Peyer's patch (tissue), 4 donors: Measurements from ENCODE around the gene RASA4B.
A peak's percentile ranks its signal among the peaks of the same experiment; 100 is the strongest.

Source experiments
- POLR2A ChIP-seq, 2 donors: fragments of 450-650 bp; IDR thresholded peaks; one replicate each; pipeline ENCODE4 v1.5.1; 2017; ENCODE audit warnings: antibody characterized with exemption in 2 of 2, mild to moderate bottlenecking in 2 of 2, moderate library complexity in 2 of 2
- TF ChIP-seq, protein P1 (sequence below), 6 experiments: fragments of 450-650 bp in 4 of 6; fragments of 200-600 bp in 2 of 6; sonication (generic) in 1 of 6; IDR thresholded peaks; one replicate each; pipeline ENCODE4 v1.5.1; 2017 to 2019; ENCODE audit warnings: antibody characterized with exemption in 6 of 6, mild to moderate bottlenecking in 3 of 6, moderate library complexity in 1 of 6

DNA sequence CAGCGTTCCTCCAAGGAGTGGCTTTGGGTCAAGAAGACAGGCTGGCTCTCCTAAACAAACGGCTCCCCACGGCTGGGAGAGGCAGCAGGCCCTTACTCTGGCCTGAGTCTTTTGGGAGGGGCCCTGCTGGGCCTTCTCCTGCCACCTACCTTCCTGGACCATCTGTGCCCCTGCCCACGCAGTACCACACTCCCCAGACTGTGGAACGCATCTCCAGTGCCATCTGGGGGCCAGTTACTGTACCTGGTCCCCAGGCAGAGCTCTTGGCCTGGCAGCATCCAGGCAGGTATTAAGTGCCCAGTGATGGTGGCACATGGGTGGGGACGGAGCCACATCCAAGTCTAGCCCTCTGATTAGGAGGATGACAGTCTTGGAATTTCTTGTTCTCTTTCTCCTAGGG lies 67.3 kb downstream of the RASA4B start:
- TF ChIP-seq, protein P1, sequence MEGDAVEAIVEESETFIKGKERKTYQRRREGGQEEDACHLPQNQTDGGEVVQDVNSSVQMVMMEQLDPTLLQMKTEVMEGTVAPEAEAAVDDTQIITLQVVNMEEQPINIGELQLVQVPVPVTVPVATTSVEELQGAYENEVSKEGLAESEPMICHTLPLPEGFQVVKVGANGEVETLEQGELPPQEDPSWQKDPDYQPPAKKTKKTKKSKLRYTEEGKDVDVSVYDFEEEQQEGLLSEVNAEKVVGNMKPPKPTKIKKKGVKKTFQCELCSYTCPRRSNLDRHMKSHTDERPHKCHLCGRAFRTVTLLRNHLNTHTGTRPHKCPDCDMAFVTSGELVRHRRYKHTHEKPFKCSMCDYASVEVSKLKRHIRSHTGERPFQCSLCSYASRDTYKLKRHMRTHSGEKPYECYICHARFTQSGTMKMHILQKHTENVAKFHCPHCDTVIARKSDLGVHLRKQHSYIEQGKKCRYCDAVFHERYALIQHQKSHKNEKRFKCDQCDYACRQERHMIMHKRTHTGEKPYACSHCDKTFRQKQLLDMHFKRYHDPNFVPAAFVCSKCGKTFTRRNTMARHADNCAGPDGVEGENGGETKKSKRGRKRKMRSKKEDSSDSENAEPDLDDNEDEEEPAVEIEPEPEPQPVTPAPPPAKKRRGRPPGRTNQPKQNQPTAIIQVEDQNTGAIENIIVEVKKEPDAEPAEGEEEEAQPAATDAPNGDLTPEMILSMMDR (IDR thresholded peaks at IDR 0.05), result peak in 4 of 6 experiments; percentile 15 to 63 (median 46)
- TF ChIP-seq POLR2A (IDR thresholded peaks at IDR 0.05), result no peak
